ENCODE results near the gene GADD45B.

- no peak for TF ChIP-seq CTCF (IDR thresholded peaks at IDR 0.05; ENCODE audit: low read depth, low read length)
- TF ChIP-seq EZH2phosphoT487 (IDR thresholded peaks at IDR 0.05; ENCODE audit: low read depth): no peak
Measured at GRCh38 chr19:2451138-2451537, 24.8 kb upstream of the GADD45B start.
